Measurements from ENCODE around the gene CFAP251. TPM values are rescaled to one million over a fixed set of nuclear protein-coding genes. Genes with fewer than 3 reads are reported as not detected.
"Not testable (repeated sequence)": the region's sequence is repeated elsewhere in the genome, so short reads cannot be mapped to it uniquely, and the experiment has no call there.

The CFAP251 gene
- total RNA-seq, 1 donor from 2014 or later = 4.7 TPM

- H3K27ac ChIP-seq (ENCODE audit: low read depth, low read length) = no peak overlapping the region
- H3K36me3 ChIP-seq (ENCODE audit: insufficient read depth, low read length) = no peaks in the 10 kb centered on the region
- DNase-seq (ENCODE audit: low read depth) = no peak
- Mint-ChIP-seq H3K27ac (ENCODE audit: unreplicated experiment) (no peak overlapping the region), H3K4me1 (ENCODE audit: low read depth, unreplicated experiment) (peaks cover 1% of the 10 kb centered on the region), H3K36me3 (ENCODE audit: low read depth, unreplicated experiment) (no peaks in the 10 kb centered on the region), H3K27me3 (ENCODE audit: low read depth, unreplicated experiment) (no peaks in the 10 kb centered on the region), H3K9me3 (ENCODE audit: unreplicated experiment) (no peaks in the 10 kb centered on the region), H3K4me3 (ENCODE audit: unreplicated experiment) (no peak overlapping the region)
- no peaks in the 10 kb centered on the region for H4K20me1 ChIP-seq (ENCODE audit: insufficient read depth, low read length)
- H3K9ac ChIP-seq (ENCODE audit: low read length) = no peak overlapping the region
- H2AFZ ChIP-seq (ENCODE audit: low read depth, low read length) = no peak overlapping the region
- H3K4me3 ChIP-seq (ENCODE audit: insufficient read depth, low read depth, low read length) = no peak overlapping the region
- no peak overlapping the region for H3K4me2 ChIP-seq (ENCODE audit: low read length)
- peaks cover 2% of the 10 kb centered on the region for H3K4me1 ChIP-seq (ENCODE audit: insufficient read depth, low read length)
- no peak for FAIRE-seq
- H3K9me3 ChIP-seq (ENCODE audit: insufficient read depth, low read depth, low read length) = no peaks in the 10 kb centered on the region
- no peak for TF ChIP-seq CTCF (IDR thresholded peaks at IDR 0.05; ENCODE audit: insufficient read depth, low read depth, low read length)
- no peak for TF ChIP-seq EZH2 (IDR thresholded peaks at IDR 0.05; ENCODE audit: insufficient read depth, low read length)
- no peaks in the 10 kb centered on the region for H3K79me2 ChIP-seq (ENCODE audit: insufficient read depth, low read length)
- H3K27me3 ChIP-seq (ENCODE audit: insufficient read depth, low read length) = no peaks in the 10 kb centered on the region
These were observed 64.6 kb downstream of the CFAP251 start for GRCh38 chr12:121982950-121983349.

- H3K27me3 Mint-ChIP-seq (ENCODE audit: low read depth, unreplicated experiment) = no peaks in the 10 kb centered on the region
- H3K27me3 ChIP-seq (ENCODE audit: insufficient read depth, low read length) = no peaks in the 10 kb centered on the region
- no peaks in the 10 kb centered on the region for H3K9me3 ChIP-seq (ENCODE audit: insufficient read depth, low read depth, low read length)
- FAIRE-seq = no peak
- H3K4me1 Mint-ChIP-seq (ENCODE audit: low read depth, unreplicated experiment) = peaks cover 1% of the 10 kb centered on the region
- TF ChIP-seq EZH2 (IDR thresholded peaks at IDR 0.05; ENCODE audit: insufficient read depth, low read length) (no peak), CTCF (IDR thresholded peaks at IDR 0.05; ENCODE audit: insufficient read depth, low read depth, low read length) (no peak)
- no peak overlapping the region for H3K4me3 ChIP-seq (ENCODE audit: insufficient read depth, low read depth, low read length)
- no peak overlapping the region for H3K4me2 ChIP-seq (ENCODE audit: low read length)
- H3K27ac ChIP-seq (ENCODE audit: low read depth, low read length) = no peak overlapping the region
- no peaks in the 10 kb centered on the region for H3K36me3 ChIP-seq (ENCODE audit: insufficient read depth, low read length)
- H3K4me1 ChIP-seq (ENCODE audit: insufficient read depth, low read length) = peaks cover 2% of the 10 kb centered on the region
- H3K79me2 ChIP-seq (ENCODE audit: insufficient read depth, low read length) = no peaks in the 10 kb centered on the region
- no peaks in the 10 kb centered on the region for H3K36me3 Mint-ChIP-seq (ENCODE audit: low read depth, unreplicated experiment)
- no peak overlapping the region for H3K4me3 Mint-ChIP-seq (ENCODE audit: unreplicated experiment)
- no peak overlapping the region for H3K9ac ChIP-seq (ENCODE audit: low read length)
- H2AFZ ChIP-seq (ENCODE audit: low read depth, low read length) = no peak overlapping the region
- H3K27ac Mint-ChIP-seq (ENCODE audit: unreplicated experiment) = no peak overlapping the region
- no peak for DNase-seq (ENCODE audit: low read depth)
- no peaks in the 10 kb centered on the region for H4K20me1 ChIP-seq (ENCODE audit: insufficient read depth, low read length)
- no peaks in the 10 kb centered on the region for H3K9me3 Mint-ChIP-seq (ENCODE audit: unreplicated experiment)
These were observed 65.3 kb downstream of the CFAP251 start for GRCh38 chr12:121983536-121984210.

GRCh38 chr12:121986489-121987245, 68.3 kb downstream of the CFAP251 start:
- Histone ChIP-seq H3K79me2 (ENCODE audit: insufficient read depth, low read length) (no peaks in the 10 kb centered on the region), H4K20me1 (ENCODE audit: insufficient read depth, low read length) (no peaks in the 10 kb centered on the region), H3K4me2 (ENCODE audit: low read length) (no peak overlapping the region), H2AFZ (ENCODE audit: low read depth, low read length) (no peak overlapping the region), H3K27me3 (ENCODE audit: insufficient read depth, low read length) (no peaks in the 10 kb centered on the region), H3K9me3 (ENCODE audit: insufficient read depth, low read depth, low read length) (no peaks in the 10 kb centered on the region), H3K9ac (ENCODE audit: low read length) (no peak overlapping the region), H3K4me1 (ENCODE audit: insufficient read depth, low read length) (peaks cover 7% of the 10 kb centered on the region), H3K4me3 (ENCODE audit: insufficient read depth, low read depth, low read length) (no peak overlapping the region), H3K27ac (ENCODE audit: low read depth, low read length) (no peak overlapping the region), H3K36me3 (ENCODE audit: insufficient read depth, low read length) (no peaks in the 10 kb centered on the region)
- DNase-seq (ENCODE audit: low read depth) = no peak
- no peak for FAIRE-seq
- no peak overlapping the region for H3K4me3 Mint-ChIP-seq (ENCODE audit: unreplicated experiment)
- H3K9me3 Mint-ChIP-seq (ENCODE audit: unreplicated experiment) = no peaks in the 10 kb centered on the region
- peaks cover 1% of the 10 kb centered on the region for H3K4me1 Mint-ChIP-seq (ENCODE audit: low read depth, unreplicated experiment)
- peaks cover 3% of the 10 kb centered on the region for H3K27me3 Mint-ChIP-seq (ENCODE audit: low read depth, unreplicated experiment)
- no peak for TF ChIP-seq EZH2 (IDR thresholded peaks at IDR 0.05; ENCODE audit: insufficient read depth, low read length)
- no peak for TF ChIP-seq CTCF (IDR thresholded peaks at IDR 0.05; ENCODE audit: insufficient read depth, low read depth, low read length)
- H3K27ac Mint-ChIP-seq (ENCODE audit: unreplicated experiment) = no peak overlapping the region
- peaks cover 3% of the 10 kb centered on the region for H3K36me3 Mint-ChIP-seq (ENCODE audit: low read depth, unreplicated experiment)

GRCh38 chr12:121988519-121988918, 70.1 kb downstream of the CFAP251 start:
- H3K9me3 Mint-ChIP-seq (ENCODE audit: unreplicated experiment); H3K27ac ChIP-seq (ENCODE audit: low read depth, low read length); H3K4me1 Mint-ChIP-seq (ENCODE audit: low read depth, unreplicated experiment); H3K36me3 ChIP-seq (ENCODE audit: insufficient read depth, low read length); H3K79me2 ChIP-seq (ENCODE audit: insufficient read depth, low read length); FAIRE-seq; H4K20me1 ChIP-seq (ENCODE audit: insufficient read depth, low read length); H3K27me3 Mint-ChIP-seq (ENCODE audit: low read depth, unreplicated experiment); H3K9ac ChIP-seq (ENCODE audit: low read length); H3K27ac Mint-ChIP-seq (ENCODE audit: unreplicated experiment); H3K4me3 Mint-ChIP-seq (ENCODE audit: unreplicated experiment); H3K27me3 ChIP-seq (ENCODE audit: insufficient read depth, low read length); H3K4me3 ChIP-seq (ENCODE audit: insufficient read depth, low read depth, low read length); DNase-seq (ENCODE audit: low read depth); H3K36me3 Mint-ChIP-seq (ENCODE audit: low read depth, unreplicated experiment); H2AFZ ChIP-seq (ENCODE audit: low read depth, low read length); H3K9me3 ChIP-seq (ENCODE audit: insufficient read depth, low read depth, low read length); H3K4me2 ChIP-seq (ENCODE audit: low read length): not testable (repeated sequence)
- peaks cover 16% of the 10 kb centered on the region for H3K4me1 ChIP-seq (ENCODE audit: insufficient read depth, low read length)

Measured in astrocyte (in vitro differentiated cells and primary cell).